Common myeloid progenitor, CD34-positive (primary cell): ENCODE measurements around the gene SLC35G4. TPM values are rescaled to one million over a fixed set of nuclear protein-coding genes. Genes with fewer than 3 reads are reported as not detected.
"Not testable (repeated sequence)": the region's sequence is repeated elsewhere in the genome, so short reads cannot be mapped to it uniquely, and the experiment has no call there.

Experiments used
- CTCF ChIA-PET: fragments of 350-600 bp; sonication (Branson Sonifier 250); formaldehyde crosslinking; loops from one replicate; lab custom pipeline; 2021; ENCODE audit warnings: antibody characterized with exemption; lab: Charles Lee
- POLR2A ChIA-PET: fragments of 350-600 bp; sonication (Branson Sonifier 250); formaldehyde crosslinking; loops from one replicate; lab custom pipeline; 2021; ENCODE audit warnings: antibody characterized with exemption; lab: Charles Lee
- DNase-seq, 3 donors: peaks; one replicate each; pipeline versions ENCODE4 v3.0.0 to v3.0.0-alpha.2; 2013
- H3K27ac ChIP-seq, 2 experiments: 1 replicate in 1 of 2; 2 replicates in 1 of 2; pipeline ENCODE4 v1.7.0; 2013; ENCODE audit warnings: inconsistent platforms in 2 of 2, low read length in 2 of 2, mild to moderate bottlenecking in 2 of 2, low read depth in 1 of 2, moderate library complexity in 1 of 2; ENCODE audit not compliant: severe bottlenecking in 2 of 2, insufficient read depth in 1 of 2, poor library complexity in 1 of 2
- H3K27me3 ChIP-seq, 5 experiments: replicated peaks in 2 of 5; 1 replicate in 3 of 5; 2 replicates in 2 of 5; pipeline versions ENCODE4 v1.6.1 to v1.7.0; 2013; ENCODE audit warnings: low read length in 4 of 5, mild to moderate bottlenecking in 2 of 5, moderate library complexity in 2 of 5, inconsistent platforms in 1 of 5; ENCODE audit not compliant: insufficient read depth in 5 of 5, control insufficient read depth in 4 of 5
- H3K36me3 ChIP-seq, 4 experiments: 1 replicate in 2 of 4; 2 replicates in 2 of 4; pipeline versions ENCODE4 v1.6.1 to v1.7.0; 2013; ENCODE audit warnings: low read length in 3 of 4, control low read depth in 1 of 4, mild to moderate bottlenecking in 1 of 4; ENCODE audit not compliant: control insufficient read depth in 4 of 4, insufficient read depth in 4 of 4
- H3K4me1 ChIP-seq, 4 experiments: 1 replicate in 3 of 4; 2 replicates in 1 of 4; pipeline versions ENCODE4 v1.6.1 to v1.7.1; 2013; ENCODE audit warnings: low read length in 3 of 4, mild to moderate bottlenecking in 3 of 4, control low read depth in 1 of 4, inconsistent platforms in 1 of 4, moderate library complexity in 1 of 4; ENCODE audit not compliant: control insufficient read depth in 4 of 4, insufficient read depth in 4 of 4; ENCODE audit errors: control extremely low read depth in 1 of 4
- H3K4me3 ChIP-seq, 7 experiments: 1 replicate in 4 of 7; 2 replicates in 3 of 7; pipeline versions ENCODE4 v1.5.1 to v1.7.0; 2013; ENCODE audit warnings: mild to moderate bottlenecking in 7 of 7, low read length in 6 of 7, moderate library complexity in 6 of 7, inconsistent platforms in 2 of 7, low read depth in 2 of 7, control low read depth in 1 of 7; ENCODE audit not compliant: insufficient read depth in 4 of 7, control insufficient read depth in 1 of 7; ENCODE audit errors: extremely low read depth in 1 of 7
- H3K9me3 ChIP-seq, 5 experiments: 1 replicate in 4 of 5; 2 replicates in 1 of 5; pipeline versions ENCODE4 v1.6.1 to v1.7.1; 2013; ENCODE audit warnings: low read length in 4 of 5, mild to moderate bottlenecking in 2 of 5, inconsistent platforms in 1 of 5, low read depth in 1 of 5, moderate library complexity in 1 of 5; ENCODE audit not compliant: control insufficient read depth in 4 of 5, insufficient read depth in 2 of 5; ENCODE audit errors: control extremely low read depth in 1 of 5
- WGBS: methylation state at CpG from one replicate; pipeline ENCODE4 v1.1.5; 2013; ENCODE audit not compliant: insufficient coverage; 5-methylcytosine and 5-hydroxymethylcytosine counted together
- polyA plus RNA-seq: library from polyadenylated mRNA; unstranded; fragments of 120-200 nt; gene quantifications from one replicate; pipeline ENCODE4 v1.2.1, GENCODE V29; 2013

Gene SLC35G4
- polyA plus RNA-seq, result not detected

DNA sequence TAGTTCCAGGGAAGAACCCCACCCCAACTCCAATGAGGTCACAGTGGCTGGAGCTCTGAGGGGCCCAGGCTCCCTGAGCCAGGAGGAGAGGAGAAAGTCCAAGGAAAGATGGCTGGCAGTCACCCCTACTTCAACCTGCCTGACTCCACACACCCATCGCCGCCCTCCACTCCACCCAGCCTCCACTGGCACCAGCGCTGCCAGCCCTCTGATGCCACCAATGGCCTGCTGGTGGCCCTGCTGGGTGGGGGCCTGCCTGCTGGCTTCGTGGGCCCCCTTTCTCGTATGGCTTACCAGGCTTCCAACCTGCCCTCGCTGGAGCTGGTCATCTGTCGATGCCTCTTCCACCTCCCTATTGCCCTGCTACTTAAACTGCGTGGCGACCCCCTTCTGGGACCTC lies at the start of gene SLC35G4:
Gene SLC35G4, plus strand, starts transcription at position 109 of the 400 bp plus-strand sequence. Its CDS starts 0 bp downstream, at position 109.
- H3K27ac ChIP-seq, H3K4me3 ChIP-seq, CTCF ChIA-PET, H3K36me3 ChIP-seq, DNase-seq, H3K27me3 ChIP-seq, H3K9me3 ChIP-seq, POLR2A ChIA-PET, H3K4me1 ChIP-seq: not testable (repeated sequence)
- 96% methylated on average over 6 of the region's 9 CpGs for whole genome bisulfite sequencing

DNA sequence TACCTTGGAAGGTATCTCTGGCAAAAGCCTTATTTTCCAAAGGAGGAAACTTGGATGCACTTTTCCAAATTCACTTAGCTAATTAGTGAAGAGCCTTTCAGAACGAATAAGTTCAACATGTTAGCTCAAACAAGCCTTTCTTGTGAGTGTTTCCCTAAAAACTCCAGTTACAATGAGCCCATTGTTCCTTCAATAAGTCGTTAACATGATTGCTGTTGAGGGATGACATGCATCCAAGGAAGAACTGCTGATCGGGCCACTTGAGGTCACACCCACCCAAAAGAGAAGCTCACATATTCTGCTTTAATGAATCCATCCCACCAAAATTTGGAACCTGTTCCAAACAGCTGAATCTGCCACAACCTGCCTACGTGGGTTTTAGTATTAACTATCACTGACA lies 48.1 kb upstream of the SLC35G4 start:
- H3K4me3 ChIP-seq, result no peak overlapping the region
- no peaks in the 10 kb centered on the region for H3K9me3 ChIP-seq
- H3K27me3 ChIP-seq, result peaks cover 0 to 4% (median 0%) of the 10 kb centered on the region in 5 experiments
- H3K4me1 ChIP-seq, result no peaks in the 10 kb centered on the region
- CTCF ChIA-PET, result interaction anchor here (0.8 to 2.1 kb wide), 3 partner anchors 8 to 10 kb away, joined by 3 to 8 read pairs (median 6); no protein-coding TSS in a partner anchor
- POLR2A ChIA-PET, result no interaction called here
- no peak for DNase-seq
- H3K27ac ChIP-seq, result no peak overlapping the region
- WGBS, result 100% methylated on average over 2 of the region's 4 CpGs
- no peaks in the 10 kb centered on the region for H3K36me3 ChIP-seq

DNA sequence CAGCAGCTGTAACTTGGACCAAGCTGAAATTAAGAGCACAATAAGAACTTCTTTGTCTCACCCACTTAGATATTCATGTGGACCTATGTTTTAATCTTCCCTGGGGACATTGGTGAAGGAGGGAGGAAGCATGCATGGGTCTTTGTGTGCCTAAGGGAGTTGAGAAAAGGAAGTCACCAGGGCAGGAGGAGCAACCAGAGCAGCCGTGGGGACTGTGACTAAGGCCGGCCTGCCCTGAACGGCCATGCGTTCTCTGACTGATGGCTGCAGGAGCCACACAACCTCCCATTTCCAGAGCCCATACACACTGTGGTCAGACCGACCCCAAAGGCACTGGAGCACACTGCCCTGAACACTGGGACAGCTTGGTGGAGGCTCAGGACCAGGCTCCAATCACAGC lies 43.7 kb upstream of the SLC35G4 start:
- Histone ChIP-seq H3K4me1 (no peaks in the 10 kb centered on the region), H3K9me3 (no peaks in the 10 kb centered on the region), H3K27ac (no peak overlapping the region), H3K36me3 (no peaks in the 10 kb centered on the region), H3K4me3 (no peak overlapping the region), H3K27me3 (peaks cover 0 to 4% (median 0%) of the 10 kb centered on the region in 5 experiments)
- ChIA-PET CTCF (no interaction called here), POLR2A (no interaction called here)
- DNase-seq, result no peak
- 94% methylated on average over 5 of the region's 5 CpGs for WGBS

DNA sequence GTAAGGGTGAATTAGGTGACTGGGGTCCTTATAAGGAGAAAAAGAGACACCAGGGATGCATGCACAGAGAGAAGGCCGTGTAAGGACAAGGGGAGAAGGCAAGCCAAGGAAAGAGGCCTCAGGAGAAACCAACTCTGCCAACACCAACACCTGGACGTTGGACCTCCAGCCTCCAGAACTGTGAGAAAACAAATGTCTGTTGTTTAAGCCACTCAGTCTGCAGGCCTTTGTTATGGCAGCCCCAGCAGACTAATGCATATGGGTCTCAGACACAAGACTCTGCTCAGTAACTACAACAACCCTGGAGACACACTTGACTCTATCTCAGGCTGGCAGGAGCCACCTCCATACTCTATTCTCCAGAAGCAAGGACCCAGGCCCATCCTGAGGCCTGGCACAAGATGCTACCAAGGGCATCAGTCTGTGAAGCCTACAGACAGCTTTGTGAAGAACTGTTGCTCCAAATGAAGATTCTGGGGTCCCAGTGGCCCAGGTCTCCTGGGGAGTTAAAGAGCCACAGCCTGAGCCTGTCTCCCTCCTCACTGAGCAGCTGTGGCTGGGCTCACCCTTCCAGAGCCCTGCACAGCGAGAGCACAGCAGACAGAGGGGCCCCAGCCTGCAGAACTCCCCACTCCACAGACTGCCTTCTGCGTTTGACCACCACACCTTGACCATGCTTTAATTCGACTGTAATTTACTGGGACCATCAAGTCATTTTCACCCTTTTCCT lies 43.0 kb upstream of the SLC35G4 start:
- Histone ChIP-seq H3K36me3 (no peaks in the 10 kb centered on the region), H3K4me1 (no peaks in the 10 kb centered on the region), H3K4me3 (no peak overlapping the region), H3K9me3 (no peaks in the 10 kb centered on the region), H3K27ac (no peak overlapping the region), H3K27me3 (peaks cover 0 to 4% (median 0%) of the 10 kb centered on the region in 5 experiments)
- 74% methylated on average over 3 of the region's 5 CpGs for WGBS
- ChIA-PET CTCF (interaction anchor here (0.6 kb wide), 1 partner anchor 9 kb away, joined by 4 read pairs; no protein-coding TSS in a partner anchor), POLR2A (interaction anchor here (0.6 kb wide), 1 partner anchor 39 kb away, joined by 6 read pairs; no protein-coding TSS in a partner anchor)
- DNase-seq, result no peak

DNA sequence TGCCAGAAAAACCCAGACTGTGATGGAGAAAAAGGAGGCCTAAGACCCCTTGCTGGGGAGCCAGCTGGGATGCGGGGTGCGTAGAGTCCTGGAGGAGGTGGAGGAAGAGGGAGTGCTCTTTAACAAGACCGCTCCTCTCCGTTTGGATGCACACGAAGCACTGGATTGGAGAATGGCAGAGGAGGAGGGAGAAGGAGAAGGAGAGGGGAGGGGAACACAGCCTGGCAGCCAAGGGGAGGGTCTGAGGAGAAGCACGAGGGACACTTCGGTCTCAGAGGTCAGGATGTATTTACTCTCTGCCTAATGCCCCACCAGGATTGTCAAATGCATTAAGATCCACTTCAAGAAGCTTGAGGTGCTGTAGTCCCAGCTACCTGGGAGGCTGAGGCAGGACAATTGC lies 42.0 kb upstream of the SLC35G4 start:
- POLR2A ChIA-PET, result interaction anchor here (0.6 kb wide), 1 partner anchor 38 kb away, joined by 6 read pairs; no protein-coding TSS in a partner anchor
- H3K36me3 ChIP-seq, result no peaks in the 10 kb centered on the region

DNA sequence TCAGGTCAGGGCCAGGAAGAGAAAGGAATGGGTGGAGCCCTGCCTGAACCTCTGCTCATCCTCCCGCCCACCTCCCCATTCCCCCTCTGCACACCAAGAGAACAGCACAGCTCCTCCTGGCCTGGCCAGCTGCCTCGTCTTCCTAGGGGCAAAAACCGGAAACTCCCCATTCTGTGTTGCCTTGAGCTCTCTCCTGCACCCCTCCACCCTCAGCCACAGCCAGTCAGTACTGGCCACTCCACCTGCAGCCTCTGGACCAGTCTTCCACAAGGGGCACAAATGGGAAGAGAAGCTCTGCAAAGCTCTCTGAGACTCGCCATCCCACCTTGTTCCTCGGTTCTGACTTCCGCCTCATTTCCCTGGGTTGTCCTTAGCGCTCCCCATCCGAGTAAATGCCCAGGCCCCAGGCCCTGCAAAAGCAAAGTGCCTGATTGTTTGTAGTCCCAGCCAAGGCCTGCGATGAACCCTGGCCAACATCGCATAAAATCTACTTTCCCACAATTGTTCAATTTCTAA lies 39.3 kb upstream of the SLC35G4 start:
- no peaks in the 10 kb centered on the region for H3K36me3 ChIP-seq
- no peaks in the 10 kb centered on the region for H3K27me3 ChIP-seq
- H3K9me3 ChIP-seq, result no peaks in the 10 kb centered on the region
- no peak overlapping the region for H3K27ac ChIP-seq
- DNase-seq, result no peak
- ChIA-PET CTCF (interaction anchor here (0.6 to 2.4 kb wide), 3 partner anchors 8 to 25 kb away, joined by 3 to 6 read pairs (median 3); no protein-coding TSS in a partner anchor), POLR2A (interaction anchor here (0.6 kb wide), 1 partner anchor 12 kb away, joined by 3 read pairs; no protein-coding TSS in a partner anchor)
- H3K4me1 ChIP-seq, result no peaks in the 10 kb centered on the region
- no peak overlapping the region for H3K4me3 ChIP-seq
- WGBS, result 95% methylated on average over 6 of the region's 10 CpGs

More for the DNA sequence above, 42.0 kb upstream of the SLC35G4 start:
- Histone ChIP-seq H3K4me3 (no peak overlapping the region), H3K4me1 (no peaks in the 10 kb centered on the region), H3K9me3 (no peaks in the 10 kb centered on the region), H3K27me3 (peaks cover 0 to 2% (median 0%) of the 10 kb centered on the region in 5 experiments), H3K27ac (no peak overlapping the region)
- CTCF ChIA-PET, result no interaction called here
- no peak for DNase-seq
- 100% methylated on average over 7 of the region's 7 CpGs for WGBS
